Measurements from ENCODE around the gene TMEM74B.

DNA sequence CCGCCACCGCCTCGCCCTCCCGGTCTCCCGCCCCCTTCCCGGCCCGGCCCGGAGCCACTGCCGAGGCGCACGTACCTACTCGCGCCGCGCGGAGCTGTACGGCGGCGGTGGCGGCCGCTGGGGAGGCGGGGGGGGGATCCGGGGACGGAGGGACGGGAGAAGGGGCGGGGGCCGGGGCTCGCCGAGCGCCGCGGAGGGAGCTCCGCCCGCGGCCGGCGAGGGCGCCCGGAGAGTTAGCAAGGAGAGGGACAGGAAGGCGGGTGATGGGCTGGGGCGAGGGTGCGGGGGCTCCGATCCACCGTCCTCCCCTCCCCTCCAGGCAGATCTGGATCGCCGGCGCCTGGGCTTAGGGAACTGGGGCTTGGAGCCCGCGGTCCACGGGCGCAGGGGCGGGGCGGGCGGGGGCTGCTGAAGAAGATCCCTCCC is 548 bp upstream of the TMEM74B start:
- TF ChIP-seq CTCF (IDR thresholded peaks at IDR 0.05) (no peak), EZH2 (IDR thresholded peaks at IDR 0.05; ENCODE audit: borderline replicate concordance, insufficient read depth, low read depth, low read length, poor library complexity, severe bottlenecking) (no peak)
